Caki2 (cell line): ENCODE measurements around the gene KHK. TPM values are rescaled to one million over a fixed set of nuclear protein-coding genes. Genes with fewer than 3 reads are reported as not detected.

ENCODE experiments used
- DNase-seq: peaks from one replicate; pipeline ENCODE4 v3.0.0-alpha.2; 2015; ENCODE audit warnings: low read depth
- in situ Hi-C: cut with HindIII; loops from 2 replicates; pipeline ENCODE4 v1.10.0; 2016; ENCODE audit warnings: low sequenced_read_pairs, low pct_unique_long_range_greater_than_20kb, mixed read lengths
- total RNA-seq: library from RNA; depleted of rRNA; stranded (reverse); fragments of >200 nt; shearing (Covaris generic); gene quantifications from 2 replicates; pipeline ENCODE4 v1.2.3, GENCODE V29; 2014; ENCODE audit warnings: low replicate concordance; rRNA removed

KHK gene
- total RNA-seq, 1 experiment from 2014 or later: 3.2 TPM

DNA sequence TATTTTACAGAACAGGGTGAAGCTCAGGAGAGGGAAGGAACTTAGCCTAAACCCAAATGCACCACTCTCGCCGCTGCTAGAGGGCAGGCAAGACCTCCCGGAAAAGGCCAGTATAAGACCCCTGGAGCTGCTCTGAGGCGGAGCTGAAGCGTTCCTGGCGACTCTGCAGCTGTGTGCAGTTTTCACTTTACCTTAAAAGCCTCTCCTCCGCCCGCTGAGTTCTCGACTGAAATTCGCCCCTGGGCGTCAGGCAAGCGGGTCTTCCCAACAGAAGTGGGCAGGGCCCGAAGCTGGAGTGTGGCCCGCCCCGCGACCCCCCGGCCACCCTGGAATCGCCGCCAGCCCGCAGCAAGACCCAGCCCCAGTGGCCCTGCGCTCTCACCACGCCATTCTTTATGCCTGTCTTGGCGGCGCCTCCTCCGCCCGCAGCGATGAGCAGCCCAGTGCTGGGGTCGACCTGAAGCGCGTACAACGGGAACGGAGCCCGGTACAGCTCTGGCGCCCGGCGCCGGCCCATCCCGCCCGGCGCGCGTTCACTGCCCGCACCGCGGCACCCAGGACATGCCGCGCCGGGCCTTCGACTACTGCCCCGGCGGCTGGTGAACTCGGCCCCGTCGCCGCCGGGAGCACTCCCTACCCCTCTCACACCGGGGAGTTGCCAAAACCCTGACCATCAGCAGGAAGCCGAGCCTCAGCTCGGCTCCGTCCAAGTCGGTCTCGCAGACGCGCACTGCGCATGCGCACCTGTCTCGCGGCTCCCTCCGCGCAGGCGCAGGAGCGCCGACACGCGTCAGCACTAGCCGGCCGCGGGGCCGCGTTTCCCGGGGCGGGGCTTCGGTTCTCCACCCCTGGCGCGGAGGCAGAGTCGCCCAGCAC lies 47.6 kb downstream of the KHK start, which contains the start of gene PREB:
TSS of gene PREB (minus strand) at position 732 of the 876 bp plus-strand sequence. CDS start at position 517, 215 bp downstream.
- in situ Hi-C loops: no loop called here

DNA sequence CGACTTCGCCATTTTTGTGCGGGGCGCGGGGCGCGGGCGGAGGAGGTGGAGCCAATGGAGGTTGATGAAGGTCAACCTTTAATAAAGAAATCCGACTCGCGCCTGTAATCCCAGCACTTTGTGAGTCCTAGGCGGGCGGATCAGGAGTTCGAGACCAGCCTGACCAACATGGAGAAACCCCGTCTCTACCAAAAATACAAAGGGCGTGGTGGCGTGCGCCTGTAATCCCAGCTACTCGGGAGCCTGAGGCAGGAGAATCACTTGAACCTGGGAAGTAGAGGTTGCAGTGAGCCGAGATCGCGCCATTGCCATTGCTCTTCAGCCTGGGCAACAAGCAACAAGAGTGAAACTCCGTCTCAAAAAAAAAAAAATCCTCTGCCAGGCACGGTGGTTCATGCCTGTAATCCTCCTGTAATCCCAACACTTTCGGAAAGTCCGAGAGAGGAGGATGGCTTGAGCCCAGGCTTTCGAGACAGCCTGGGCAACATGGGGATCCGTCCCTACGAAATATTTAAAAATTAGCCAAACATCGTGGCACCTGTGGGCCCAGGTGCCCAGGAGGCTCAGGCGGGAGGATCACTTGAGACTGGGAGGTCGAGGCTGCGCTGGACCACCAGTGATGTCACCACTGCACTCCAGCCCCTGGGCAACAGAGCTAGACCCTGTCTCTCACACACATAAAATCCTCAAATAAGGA lies 48.4 kb downstream of the KHK start:
- DNase-seq: no peak
- in situ Hi-C loops: no loop called here

More for the DNA sequence above, 47.6 kb downstream of the KHK start, which contains the start of gene PREB:
- DNase-seq: peak; percentile 94

GRCh38 chr2:27135478-27135955 lies 48.9 kb downstream of the KHK start:
- no peak for DNase-seq
- in situ Hi-C loops: no loop called here

DNA sequence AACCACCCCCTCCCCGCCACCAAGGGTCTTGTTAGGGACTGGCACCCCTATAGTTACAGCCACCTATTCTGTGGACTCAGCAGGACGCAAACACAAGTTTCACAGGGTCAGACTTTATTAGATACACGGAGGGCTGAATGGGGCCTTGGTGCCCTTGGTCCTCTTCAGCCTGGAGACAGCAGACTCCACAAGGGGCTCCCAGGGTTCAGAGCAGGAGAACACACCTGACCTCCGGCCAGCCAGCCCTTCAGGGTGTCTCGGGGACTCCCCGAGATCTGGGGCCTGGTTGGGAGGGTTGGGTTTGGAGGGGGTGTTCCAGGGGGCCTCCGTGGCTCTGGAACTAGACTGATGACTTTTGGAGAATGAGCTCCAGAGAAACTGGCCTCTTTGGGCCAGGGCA lies 50.2 kb downstream of the KHK start:
- in situ Hi-C loops: no loop called here
- no peak for DNase-seq

DNA sequence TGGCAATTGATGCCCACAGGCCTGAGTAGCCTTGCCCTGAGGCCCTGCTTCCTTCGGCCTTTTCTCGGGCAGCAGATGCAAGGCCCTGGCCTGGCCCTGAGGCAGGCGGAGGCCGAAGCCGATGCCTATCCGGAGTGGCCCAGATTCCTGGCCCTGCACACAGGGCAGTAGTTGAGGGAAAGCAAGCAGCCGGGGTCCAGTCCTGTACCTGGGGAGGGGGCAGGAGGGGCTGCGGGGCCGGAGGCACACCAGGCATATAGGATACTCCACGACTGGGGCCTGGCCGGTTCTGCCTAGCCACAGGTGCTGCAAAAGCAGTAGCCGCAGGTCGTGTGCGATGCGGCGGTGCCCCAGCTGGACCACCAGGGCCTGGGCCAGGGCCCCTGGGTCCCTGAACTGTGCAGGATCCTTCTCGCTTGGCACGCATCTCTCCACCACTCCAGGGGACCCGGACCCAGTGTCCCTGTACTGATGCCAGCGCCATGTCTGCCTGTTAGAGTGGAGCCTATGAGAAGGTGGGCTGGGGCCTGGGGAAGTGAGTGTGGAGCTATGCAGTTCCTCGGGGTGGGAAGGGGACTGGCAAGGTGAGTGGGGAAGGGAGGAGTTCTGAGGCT lies 50.9 kb downstream of the KHK start:
- in situ Hi-C loops: no loop called here
- no peak for DNase-seq

DNA sequence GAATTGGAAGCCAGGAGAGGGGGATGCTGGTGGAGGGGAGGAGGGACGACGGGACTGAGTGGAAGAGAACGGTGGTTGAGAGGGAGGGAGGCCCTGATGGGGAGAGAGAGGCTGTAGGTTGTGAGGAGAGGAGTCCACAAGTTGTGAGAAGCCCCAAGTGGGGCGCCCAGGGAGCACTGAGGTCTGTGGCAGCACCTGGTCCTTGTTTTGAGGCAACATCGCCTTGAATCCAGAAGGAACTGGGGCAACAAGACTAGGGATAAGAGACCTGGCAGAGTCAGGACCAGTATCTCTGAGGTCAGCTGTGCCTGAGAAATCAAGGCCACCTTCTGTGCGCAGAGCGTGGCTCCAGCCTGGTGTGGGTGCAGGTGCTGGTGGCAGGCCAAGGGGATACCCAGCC lies 51.5 kb downstream of the KHK start:
- in situ Hi-C loops: no loop called here
- no peak for DNase-seq

DNA sequence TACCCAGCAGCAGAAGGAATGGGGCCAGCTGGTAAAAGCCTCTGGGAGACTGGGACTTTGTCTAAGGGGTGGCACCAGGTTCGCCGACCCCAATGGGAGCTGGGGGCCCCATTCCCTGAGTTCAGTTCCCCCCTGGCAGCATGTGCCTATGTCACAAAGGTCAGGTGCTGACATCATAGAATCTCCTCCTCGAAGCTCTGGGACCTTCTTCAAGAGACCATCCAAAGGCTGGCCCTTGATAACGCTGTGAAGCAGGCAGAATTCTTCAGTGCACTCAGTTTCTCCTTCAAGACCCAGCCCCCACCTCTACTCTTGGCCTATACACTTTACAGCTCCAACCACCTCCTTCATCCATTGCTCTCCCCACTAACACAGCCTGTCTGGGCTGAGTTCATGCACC lies 52.7 kb downstream of the KHK start, which contains the start of gene PRR30:
TSS of gene PRR30 (minus strand) at position 101 of the 400 bp plus-strand sequence. CDS start 1,081 bp downstream, outside the sequence.
- DNase-seq: no peak
- in situ Hi-C loops: no loop called here

DNA sequence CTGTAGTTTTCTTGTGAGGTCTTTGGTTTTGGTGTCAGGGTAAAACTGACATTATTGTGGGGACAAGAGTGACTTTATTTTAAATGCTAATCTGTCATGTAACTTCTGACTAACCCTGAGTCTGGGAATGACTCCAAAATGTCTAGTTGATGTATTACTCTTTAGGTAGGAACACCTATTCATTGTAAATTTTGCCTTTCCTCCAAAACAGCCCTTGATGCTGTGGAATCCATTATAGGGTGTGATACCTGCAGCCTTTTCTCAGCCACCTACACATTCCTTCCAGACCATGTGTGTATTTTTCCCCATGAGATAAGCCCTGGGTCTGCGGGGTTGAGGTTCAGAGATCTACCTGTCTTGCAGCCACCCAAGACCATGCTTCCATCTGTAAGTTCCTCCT lies 56.7 kb downstream of the KHK start:
- no peak for DNase-seq
- in situ Hi-C loops: no loop called here

DNA sequence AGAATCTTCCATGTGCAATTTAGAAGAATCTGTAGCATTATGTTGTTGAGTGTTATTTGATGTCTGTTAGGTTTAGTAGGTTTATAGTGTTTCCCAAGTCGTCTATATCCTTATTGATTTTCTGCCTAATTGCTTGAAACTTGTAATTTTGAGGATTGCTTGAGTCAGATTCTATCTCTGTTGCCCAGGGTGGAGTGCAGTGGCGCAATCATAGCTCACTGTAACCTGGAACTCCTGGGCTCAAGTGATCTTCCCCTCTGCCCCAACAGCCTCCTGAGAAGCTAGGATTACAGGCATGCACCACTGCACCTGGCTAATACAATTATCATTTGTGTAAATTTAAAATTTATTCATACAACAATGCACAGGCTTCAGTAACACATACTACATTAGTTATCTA lies 59.1 kb downstream of the KHK start:
- in situ Hi-C loops: no loop called here
- DNase-seq: no peak

- in situ Hi-C loops: no loop called here
Measured at GRCh38 chr2:27147935-27148334, 61.4 kb downstream of the KHK start.

GRCh38 chr2:27148801-27149439 lies 62.3 kb downstream of the KHK start, which contains the start of gene TCF23:
Gene TCF23, plus strand, starts transcription at chr2:27149004. Its CDS starts 130 bp downstream, at chr2:27149134.
- in situ Hi-C loops: no loop called here
- DNase-seq: no peak

More at GRCh38 chr2:27147935-27148334, 61.4 kb downstream of the KHK start:
- no peak for DNase-seq

DNA sequence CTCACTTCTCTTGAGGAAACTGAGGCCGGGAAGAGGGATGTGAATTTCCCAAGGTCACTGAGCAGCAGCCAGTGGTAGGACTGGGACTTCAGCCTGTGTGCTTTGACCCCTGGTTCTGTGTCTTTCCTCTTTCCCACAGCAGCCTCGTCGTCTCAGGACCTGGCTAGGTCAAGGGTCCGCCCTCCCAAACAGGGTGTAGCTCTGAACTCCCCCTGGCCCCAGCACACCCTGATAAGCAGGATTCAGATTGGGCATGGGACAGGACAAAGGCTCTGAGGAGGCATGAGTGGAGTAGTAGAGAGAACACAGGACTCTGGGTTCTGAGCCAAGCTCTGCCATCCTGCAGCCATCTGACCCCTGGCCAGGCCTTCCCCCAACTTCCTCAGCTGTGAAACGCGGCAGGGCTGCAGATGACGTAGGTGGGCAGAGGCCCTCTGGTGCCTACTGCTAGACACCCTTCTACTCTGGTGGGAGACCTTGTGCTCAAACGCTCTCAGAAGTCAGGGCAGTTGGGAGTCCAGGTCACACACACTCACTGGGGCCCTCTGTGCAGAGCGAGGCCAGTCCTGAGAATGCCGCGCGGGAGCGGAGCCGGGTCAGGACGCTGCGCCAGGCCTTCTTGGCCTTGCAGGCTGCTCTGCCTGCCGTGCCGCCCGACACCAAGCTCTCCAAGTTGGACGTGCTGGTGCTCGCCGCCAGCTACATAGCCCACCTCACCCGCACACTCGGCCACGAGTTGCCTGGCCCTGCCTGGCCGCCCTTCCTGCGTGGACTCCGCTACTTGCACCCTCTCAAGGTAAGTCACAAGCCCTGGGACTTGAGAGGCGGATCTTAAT lies 63.2 kb downstream of the KHK start:
- in situ Hi-C loops: no loop called here
- no peak for DNase-seq

Other genes with a start within 250 kb of the KHK start
- 0.93 and 4.7 TPM in 2 replicates for gene DPYSL5, start 238.6 kb upstream of the KHK start, total RNA-seq
- 25.9 and 33.5 TPM in 2 replicates for gene MAPRE3, start 116.1 kb upstream of the KHK start, total RNA-seq
- 104 and 106 TPM in 2 replicates for gene TMEM214, start 53.8 kb upstream of the KHK start, total RNA-seq
- gene AGBL5, start 35.1 kb upstream of the KHK start, total RNA-seq: 41.8 and 54.5 TPM in 2 replicates
- 676 and 788 TPM in 2 replicates for gene OST4, start 15.1 kb upstream of the KHK start, total RNA-seq
- gene EMILIN1, start 8.2 kb upstream of the KHK start, total RNA-seq: 0.07 and 0.58 TPM in 2 replicates
- gene CGREF1, start 32.4 kb downstream of the KHK start, total RNA-seq: 7.1 and 10.3 TPM in 2 replicates
- gene ABHD1, start 37.0 kb downstream of the KHK start, total RNA-seq: 0.78 TPM in 1 of 2 replicates, not detected in the other
- gene PREB, start 47.9 kb downstream of the KHK start, total RNA-seq: 64.5 and 102 TPM in 2 replicates
- gene PRR30, start 52.6 kb downstream of the KHK start, total RNA-seq: not detected in 2 replicates
- not detected in 2 replicates for gene TCF23, start 62.2 kb downstream of the KHK start, total RNA-seq
- gene ATRAID, start 125.3 kb downstream of the KHK start, total RNA-seq: 284 and 308 TPM in 2 replicates
- gene SLC5A6, start 125.5 kb downstream of the KHK start, total RNA-seq: 15.4 and 15.9 TPM in 2 replicates
- 34.9 and 37.0 TPM in 2 replicates for gene CAD, start 130.6 kb downstream of the KHK start, total RNA-seq
- not detected in 2 replicates for gene SLC30A3, start 176.3 kb downstream of the KHK start, total RNA-seq
- not detected in 2 replicates for gene DNAJC5G, start 188.7 kb downstream of the KHK start, total RNA-seq
- gene TRIM54, start 195.7 kb downstream of the KHK start, total RNA-seq: not detected in 2 replicates
- gene UCN, start 221.7 kb downstream of the KHK start, total RNA-seq: 2.2 and 5.3 TPM in 2 replicates
- gene MPV17, start 236.3 kb downstream of the KHK start, total RNA-seq: 76.2 and 94.1 TPM in 2 replicates